Activated CD8-positive, alpha-beta memory T cell treated with anti-CD3 and anti-CD28 coated beads for 24 hours (primary cell): ENCODE data around the gene ABAT.
"Not testable (repeated sequence)": the region's sequence is repeated elsewhere in the genome, so short reads cannot be mapped to it uniquely, and the experiment has no call there.

ENCODE experiments used
- DNase-seq: peaks from one replicate; pipeline ENCODE4 v3.0.0-alpha.2; 2020

ABAT gene

GRCh38 chr16:8751481-8752311, 77.3 kb downstream of the ABAT start:
- no peak for DNase-seq

DNA sequence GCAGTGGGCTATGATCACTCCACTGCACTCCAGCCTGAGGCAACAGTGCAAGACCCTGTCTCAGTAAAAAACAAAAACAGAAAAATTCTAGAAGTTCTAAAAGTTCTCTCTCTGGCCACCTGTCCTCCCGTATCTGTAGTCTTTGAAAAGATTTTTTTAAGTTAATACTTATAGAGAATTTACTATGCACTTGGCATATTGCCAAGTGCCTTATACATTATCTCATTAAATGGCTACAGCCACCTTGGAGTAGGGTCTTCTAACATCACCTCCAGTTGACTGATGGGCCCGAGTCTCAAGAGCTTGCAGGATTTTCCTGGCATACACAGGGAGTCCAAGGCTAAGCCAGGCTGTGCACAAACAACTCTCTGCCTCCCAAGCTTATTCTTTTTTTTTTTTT, 78.3 kb downstream of the ABAT start:
- no peak for DNase-seq

- DNase-seq = no peak
Measured at GRCh38 chr16:8753416-8754054, 79.1 kb downstream of the ABAT start.

GRCh38 chr16:8756755-8757154, 82.3 kb downstream of the ABAT start:
- DNase-seq = no peak

DNA sequence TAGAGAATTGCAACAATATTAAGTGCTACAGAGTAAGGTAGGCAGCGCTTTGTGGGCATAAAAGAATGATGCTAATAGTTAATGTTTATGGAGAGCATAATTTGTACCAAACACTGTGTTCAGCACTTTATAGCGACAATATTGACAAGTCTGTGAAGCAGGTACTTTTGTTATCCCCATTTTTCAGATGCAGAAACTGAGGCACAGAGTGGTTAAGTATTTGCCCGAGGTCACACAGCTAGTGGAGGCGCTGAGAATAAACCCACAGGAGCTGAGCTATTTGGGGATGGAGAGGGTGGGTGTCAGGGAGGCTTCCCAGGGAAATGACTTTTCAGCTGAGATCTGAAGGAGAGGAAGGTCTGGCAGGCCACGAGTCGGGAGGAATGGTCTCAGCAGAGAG, 83.6 kb downstream of the ABAT start:
- DNase-seq = no peak

DNA sequence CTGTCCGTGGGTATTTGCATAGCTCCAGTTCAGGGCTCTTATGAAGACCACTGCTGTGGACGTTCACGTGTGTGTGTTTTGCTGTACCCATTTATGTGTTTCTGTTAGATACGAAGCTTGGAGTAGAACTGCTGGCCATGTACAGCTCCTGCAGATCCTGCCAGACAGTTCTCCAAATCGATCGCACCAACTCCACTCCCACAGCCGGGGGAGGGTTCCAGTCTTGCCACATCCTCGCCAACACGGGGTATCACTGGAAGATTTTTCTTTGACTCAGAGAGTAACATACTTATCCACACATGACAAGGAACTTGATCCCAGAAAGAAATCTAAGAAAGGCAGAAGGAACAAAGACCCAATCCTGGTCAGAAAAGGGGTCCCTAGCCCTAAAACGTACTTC, 85.6 kb downstream of the ABAT start:
- no peak for DNase-seq

GRCh38 chr16:8761078-8761477, 86.7 kb downstream of the ABAT start:
- no peak for DNase-seq

DNA sequence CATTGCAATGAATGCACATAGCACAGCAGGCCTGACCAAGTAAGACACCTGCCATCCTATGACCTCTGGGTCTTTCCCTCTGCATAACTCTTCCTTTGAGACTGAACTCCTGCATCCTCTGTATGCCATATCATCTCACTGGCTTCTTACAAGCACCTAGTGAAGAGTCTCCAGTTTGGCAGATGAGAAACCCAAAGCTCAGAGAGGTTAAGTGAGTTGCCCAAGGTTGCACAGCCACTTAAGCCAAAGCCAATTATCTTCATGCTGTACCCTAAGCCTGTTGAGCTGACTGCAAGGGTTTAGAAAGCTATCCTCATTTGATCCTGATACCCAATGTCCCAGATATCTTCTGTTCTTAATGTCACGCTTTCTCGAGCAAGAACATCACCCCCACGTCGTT, 87.8 kb downstream of the ABAT start:
- no peak for DNase-seq

GRCh38 chr16:8763083-8763482, 88.7 kb downstream of the ABAT start:
- DNase-seq = no peak

DNA sequence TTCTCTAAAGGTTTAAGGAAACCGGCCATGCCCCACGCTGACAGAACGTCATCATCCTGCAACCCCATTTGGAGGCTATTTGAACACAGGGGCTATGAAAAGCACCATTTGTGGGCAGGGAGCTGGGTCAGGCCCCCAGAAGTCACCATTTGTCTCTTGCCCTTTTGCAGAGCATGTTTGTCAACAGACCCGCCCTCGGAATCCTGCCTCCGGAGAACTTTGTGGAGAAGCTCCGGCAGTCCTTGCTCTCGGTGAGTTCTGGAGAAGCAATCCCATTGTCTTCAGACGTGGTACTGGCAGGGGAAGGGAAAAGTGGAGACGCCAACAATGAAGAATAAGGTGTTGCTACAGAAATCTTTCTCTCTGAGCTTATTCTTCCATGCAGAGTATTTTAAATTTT, 89.5 kb downstream of the ABAT start:
- DNase-seq = no peak

GRCh38 chr16:8764525-8765250, 90.3 kb downstream of the ABAT start:
- no peak for DNase-seq

GRCh38 chr16:8767176-8767575, 92.8 kb downstream of the ABAT start:
- no peak for DNase-seq

GRCh38 chr16:8768283-8768682, 93.9 kb downstream of the ABAT start:
- no peak for DNase-seq

DNA sequence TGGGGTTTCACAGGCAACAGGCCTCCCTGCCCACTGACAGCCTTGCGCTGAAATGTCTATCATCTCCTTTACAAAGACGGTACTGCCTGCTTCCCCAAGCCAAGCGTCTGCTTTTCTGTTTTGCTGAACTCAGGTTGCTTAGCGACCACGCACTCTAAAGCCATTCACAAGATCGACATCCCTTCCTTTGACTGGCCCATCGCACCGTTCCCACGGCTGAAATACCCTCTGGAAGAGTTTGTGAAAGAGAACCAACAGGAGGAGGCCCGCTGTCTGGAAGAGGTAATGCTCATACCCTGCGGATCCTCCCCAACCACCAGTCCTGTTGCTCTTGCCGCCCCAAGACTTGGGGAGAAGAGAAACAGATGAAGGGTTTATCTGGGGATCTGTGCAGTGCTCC, 94.3 kb downstream of the ABAT start:
- no peak for DNase-seq

DNA sequence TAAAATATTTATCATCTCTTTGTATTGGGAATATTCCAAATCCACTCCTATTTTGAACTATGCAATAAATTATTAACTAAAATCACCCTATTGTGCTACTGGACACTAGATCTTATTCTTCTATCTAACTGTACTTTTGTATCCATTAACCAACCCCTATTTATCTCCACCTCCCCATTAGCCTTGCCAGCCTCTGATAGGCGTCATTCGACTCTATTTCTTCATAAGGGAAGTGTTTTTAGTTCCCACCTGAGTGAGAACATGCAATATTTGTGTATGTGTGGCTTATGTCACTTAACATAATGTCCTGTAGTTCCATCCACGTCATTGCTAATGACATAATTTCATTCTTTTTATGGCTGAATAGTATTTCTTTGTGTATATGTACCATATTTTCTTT, 99.1 kb downstream of the ABAT start:
- DNase-seq = no peak

- DNase-seq = no peak
Measured at GRCh38 chr16:8774208-8774607, 99.8 kb downstream of the ABAT start.

DNA sequence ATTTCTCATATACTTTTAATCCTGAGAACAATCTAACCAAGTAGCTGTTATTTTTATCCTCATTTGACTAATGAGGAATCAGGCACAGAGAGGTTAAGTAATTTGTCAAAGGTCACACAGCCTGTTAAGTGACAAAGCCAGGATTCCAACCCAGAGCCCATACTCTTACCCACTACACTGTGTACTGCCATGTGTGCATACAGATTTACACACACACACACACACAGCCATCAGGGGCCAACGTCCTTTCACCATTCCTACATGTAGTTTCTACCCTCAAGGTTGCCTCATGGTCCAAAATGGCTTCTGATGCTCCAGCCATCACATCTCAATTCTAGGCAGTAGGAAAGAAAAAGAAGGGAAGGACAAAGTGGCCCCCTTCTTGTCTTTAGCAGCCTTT, 100.9 kb downstream of the ABAT start:
- DNase-seq = no peak

DNA sequence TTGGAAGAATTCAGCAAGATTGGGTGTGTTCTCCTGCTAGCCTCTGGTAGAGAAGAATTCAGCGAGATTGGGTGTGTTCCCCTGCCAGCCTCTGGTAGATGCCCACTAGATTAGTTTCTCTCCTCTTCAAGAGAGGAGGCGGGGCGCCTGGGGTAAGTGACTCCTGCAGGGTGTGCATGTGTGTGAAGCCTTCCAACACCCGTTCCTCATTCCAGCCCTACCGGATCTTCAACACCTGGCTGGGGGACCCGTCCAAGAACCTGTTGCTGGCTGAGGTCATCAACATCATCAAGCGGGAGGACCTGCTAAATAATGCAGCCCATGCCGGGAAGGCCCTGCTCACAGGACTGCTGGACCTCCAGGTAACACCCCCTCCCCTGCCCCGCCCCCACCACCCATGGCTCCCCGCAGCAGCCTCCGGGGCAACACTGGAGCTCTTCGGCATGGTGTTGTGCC, 101.7 kb downstream of the ABAT start:
- no peak for DNase-seq

- DNase-seq = no peak
Measured at GRCh38 chr16:8777217-8777616, 102.8 kb downstream of the ABAT start.

- no peak for DNase-seq
Measured at GRCh38 chr16:8781797-8782196, 107.4 kb downstream of the ABAT start.

GRCh38 chr16:8782673-8783072, 108.3 kb downstream of the ABAT start:
- DNase-seq = no peak

- DNase-seq = no peak
Measured at GRCh38 chr16:8785408-8785807, 111.0 kb downstream of the ABAT start.

- not testable (repeated sequence) for DNase-seq
Measured at GRCh38 chr16:8786316-8786715, 111.9 kb downstream of the ABAT start.
